Neuron (in vitro differentiated cells): Measurements from ENCODE around the gene MAPKAP1.

Source experiments
- H2AFZ ChIP-seq: one replicate; pipeline ENCODE4 v1.6.1; 2013; ENCODE audit warnings: low read depth, mild to moderate bottlenecking, inconsistent platforms, low read length, moderate library complexity
- H3K27me3 ChIP-seq: one replicate; pipeline ENCODE4 v1.6.1; 2013; ENCODE audit warnings: low read length; ENCODE audit not compliant: insufficient read depth
- H3K36me3 ChIP-seq: one replicate; pipeline ENCODE4 v1.6.1; 2013; ENCODE audit warnings: low read length; ENCODE audit not compliant: insufficient read depth
- H3K4me1 ChIP-seq: one replicate; pipeline ENCODE4 v1.6.1; 2013; ENCODE audit warnings: low read length; ENCODE audit not compliant: insufficient read depth
- H3K4me3 ChIP-seq: 2 replicates; pipeline ENCODE4 v1.5.1; 2013; ENCODE audit warnings: mild to moderate bottlenecking, low read length, moderate library complexity
- H3K9me3 ChIP-seq: one replicate; pipeline ENCODE4 v1.6.1; 2013; ENCODE audit warnings: low read length

The MAPKAP1 gene

GRCh38 chr9:125517577-125517976, 189.4 kb downstream of the MAPKAP1 start:
- Histone ChIP-seq H3K27me3 (no peaks in the 10 kb centered on the region), H3K4me3 (no peak overlapping the region), H3K9me3 (no peaks in the 10 kb centered on the region), H3K4me1 (peaks cover 10% of the 10 kb centered on the region), H2AFZ (no peak overlapping the region), H3K36me3 (peaks cover 5% of the 10 kb centered on the region)

- peaks cover 5% of the 10 kb centered on the region for H3K36me3 ChIP-seq
- no peaks in the 10 kb centered on the region for H3K27me3 ChIP-seq
- H3K9me3 ChIP-seq, result no peaks in the 10 kb centered on the region
- H3K4me3 ChIP-seq, result no peak overlapping the region
- H3K4me1 ChIP-seq, result peaks cover 21% of the 10 kb centered on the region
- no peak overlapping the region for H2AFZ ChIP-seq
Measured at GRCh38 chr9:125515983-125516940, 190.7 kb downstream of the MAPKAP1 start.

- H3K36me3 ChIP-seq, result peaks cover 3% of the 10 kb centered on the region
- H3K9me3 ChIP-seq, result no peaks in the 10 kb centered on the region
- peaks cover 23% of the 10 kb centered on the region for H3K4me1 ChIP-seq
- no peaks in the 10 kb centered on the region for H3K27me3 ChIP-seq
- no peak overlapping the region for H2AFZ ChIP-seq
- no peak overlapping the region for H3K4me3 ChIP-seq
Measured at GRCh38 chr9:125515281-125515680, 191.7 kb downstream of the MAPKAP1 start.

GRCh38 chr9:125514468-125514867, 192.5 kb downstream of the MAPKAP1 start:
- Histone ChIP-seq H3K4me3 (no peak overlapping the region), H3K27me3 (no peaks in the 10 kb centered on the region), H2AFZ (no peak overlapping the region), H3K36me3 (no peaks in the 10 kb centered on the region), H3K9me3 (no peaks in the 10 kb centered on the region), H3K4me1 (peaks cover 25% of the 10 kb centered on the region)

GRCh38 chr9:125513668-125514413, 193.2 kb downstream of the MAPKAP1 start:
- Histone ChIP-seq H3K9me3 (no peaks in the 10 kb centered on the region), H3K4me3 (no peak overlapping the region), H3K27me3 (no peaks in the 10 kb centered on the region), H3K36me3 (no peaks in the 10 kb centered on the region), H2AFZ (no peak overlapping the region), H3K4me1 (peaks cover 25% of the 10 kb centered on the region)

- no peak overlapping the region for H3K4me3 ChIP-seq
- peaks cover 25% of the 10 kb centered on the region for H3K4me1 ChIP-seq
- H3K27me3 ChIP-seq, result no peaks in the 10 kb centered on the region
- H2AFZ ChIP-seq, result no peak overlapping the region
- H3K36me3 ChIP-seq, result no peaks in the 10 kb centered on the region
- no peaks in the 10 kb centered on the region for H3K9me3 ChIP-seq
Measured at GRCh38 chr9:125513303-125513667, 193.7 kb downstream of the MAPKAP1 start.

- Histone ChIP-seq H3K9me3 (no peaks in the 10 kb centered on the region), H3K4me1 (peaks cover 27% of the 10 kb centered on the region), H3K4me3 (no peak overlapping the region), H2AFZ (no peak overlapping the region), H3K36me3 (no peaks in the 10 kb centered on the region), H3K27me3 (no peaks in the 10 kb centered on the region)
Measured at GRCh38 chr9:125511789-125512660, 195.0 kb downstream of the MAPKAP1 start.

GRCh38 chr9:125510980-125511379, 196.0 kb downstream of the MAPKAP1 start:
- H3K36me3 ChIP-seq, result no peaks in the 10 kb centered on the region
- peaks cover 27% of the 10 kb centered on the region for H3K4me1 ChIP-seq
- H3K9me3 ChIP-seq, result no peaks in the 10 kb centered on the region
- H2AFZ ChIP-seq, result no peak overlapping the region
- H3K27me3 ChIP-seq, result no peaks in the 10 kb centered on the region
- no peak overlapping the region for H3K4me3 ChIP-seq

- no peaks in the 10 kb centered on the region for H3K9me3 ChIP-seq
- H2AFZ ChIP-seq, result no peak overlapping the region
- H3K4me3 ChIP-seq, result no peak overlapping the region
- H3K4me1 ChIP-seq, result peaks cover 17% of the 10 kb centered on the region
- H3K27me3 ChIP-seq, result no peaks in the 10 kb centered on the region
- H3K36me3 ChIP-seq, result peaks cover 2% of the 10 kb centered on the region
Measured at GRCh38 chr9:125509476-125509875, 197.5 kb downstream of the MAPKAP1 start.

- no peak overlapping the region for H3K4me3 ChIP-seq
Measured at GRCh38 chr9:125508249-125508648, 198.8 kb downstream of the MAPKAP1 start.

GRCh38 chr9:125507226-125507625, 199.8 kb downstream of the MAPKAP1 start:
- peaks cover 15% of the 10 kb centered on the region for H3K4me1 ChIP-seq
- no peak overlapping the region for H2AFZ ChIP-seq
- no peak overlapping the region for H3K4me3 ChIP-seq
- peaks cover 2% of the 10 kb centered on the region for H3K9me3 ChIP-seq
- no peaks in the 10 kb centered on the region for H3K27me3 ChIP-seq
- H3K36me3 ChIP-seq, result peaks cover 2% of the 10 kb centered on the region

More at GRCh38 chr9:125508249-125508648, 198.8 kb downstream of the MAPKAP1 start:
- peaks cover 2% of the 10 kb centered on the region for H3K9me3 ChIP-seq
- H2AFZ ChIP-seq, result no peak overlapping the region
- H3K27me3 ChIP-seq, result no peaks in the 10 kb centered on the region
- peaks cover 2% of the 10 kb centered on the region for H3K36me3 ChIP-seq
- peaks cover 17% of the 10 kb centered on the region for H3K4me1 ChIP-seq

- H3K27me3 ChIP-seq, result no peaks in the 10 kb centered on the region
- peaks cover 2% of the 10 kb centered on the region for H3K36me3 ChIP-seq
- H2AFZ ChIP-seq, result no peak overlapping the region
- H3K9me3 ChIP-seq, result peaks cover 2% of the 10 kb centered on the region
- H3K4me1 ChIP-seq, result peaks cover 4% of the 10 kb centered on the region
- no peak overlapping the region for H3K4me3 ChIP-seq
Measured at GRCh38 chr9:125505988-125506438, 201.0 kb downstream of the MAPKAP1 start.
